ENCODE measurements around the gene B4GALNT2.
A peak's percentile ranks its signal among the peaks of the same experiment; 100 is the strongest.
"Not testable (repeated sequence)": the region's sequence is repeated elsewhere in the genome, so short reads cannot be mapped to it uniquely, and the experiment has no call there.

B4GALNT2 gene

DNA sequence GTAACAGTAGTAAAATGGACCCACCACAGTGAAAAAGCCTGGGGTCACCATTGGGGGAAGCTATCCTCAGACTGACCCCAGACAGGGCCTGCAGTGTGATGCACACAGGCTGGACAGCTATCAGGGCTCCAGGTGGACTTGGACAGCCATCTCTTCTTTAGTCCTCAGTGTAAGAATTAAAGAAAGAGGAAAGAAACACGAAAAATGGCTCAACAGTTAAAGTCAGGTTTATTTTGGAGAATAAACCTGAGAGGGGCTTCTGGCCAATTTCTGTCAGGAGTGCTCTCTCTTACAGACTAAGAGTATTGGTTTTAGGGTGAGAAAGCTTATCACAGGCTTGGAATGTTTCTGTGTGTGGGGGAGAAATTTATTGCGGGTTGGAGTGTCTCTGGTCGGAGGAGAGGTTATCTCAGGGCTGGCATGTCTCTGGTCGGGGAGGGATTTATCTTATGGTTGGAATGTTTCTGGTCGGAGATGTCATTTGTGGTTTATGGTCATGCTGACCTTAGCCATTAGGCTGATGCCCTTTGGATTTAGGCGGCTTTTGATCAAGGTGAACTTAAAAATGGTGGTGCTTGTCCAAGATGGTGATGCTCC lies 10.8 kb upstream of the B4GALNT2 start:
- no peak for DNase-seq

DNA sequence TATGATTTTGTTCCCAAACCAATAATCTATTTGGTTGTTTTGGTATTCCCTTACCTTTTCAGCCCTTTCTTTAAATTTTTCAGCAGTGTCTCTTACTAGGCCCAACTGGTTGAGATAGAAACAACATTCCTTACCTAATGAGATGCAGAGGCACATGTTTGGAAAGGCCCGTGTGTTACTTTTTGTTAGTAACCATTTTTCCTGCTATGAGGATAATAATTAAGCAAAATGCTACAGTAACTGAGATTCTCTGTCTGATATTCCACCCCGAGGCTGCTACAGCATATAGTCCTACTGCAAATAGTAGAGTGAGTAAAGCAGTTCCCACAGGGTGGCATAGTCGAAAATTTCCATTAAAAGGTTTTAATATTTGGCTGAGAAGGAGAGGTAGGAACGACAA lies 10.0 kb upstream of the B4GALNT2 start:
- no peak for DNase-seq

DNA sequence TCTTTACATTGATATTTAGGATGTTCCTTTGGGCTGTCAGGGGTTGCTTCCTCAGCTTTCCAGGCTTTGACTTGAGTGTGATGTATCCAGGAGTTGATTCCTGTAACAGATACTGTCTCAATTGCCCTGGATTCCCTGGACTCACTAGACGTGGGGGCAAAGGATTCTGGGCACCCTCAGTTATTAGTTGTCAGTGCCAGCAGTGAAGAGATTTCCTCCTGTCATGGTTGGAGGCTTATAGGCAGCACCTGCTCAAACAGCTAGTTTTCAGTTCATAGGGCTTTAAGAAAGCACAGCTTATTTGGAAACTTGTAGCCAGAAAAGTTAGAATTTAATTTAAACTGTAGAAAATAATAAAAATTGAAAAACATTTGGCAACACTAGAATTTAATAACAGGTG lies 9.5 kb upstream of the B4GALNT2 start:
- DNase-seq = no peak

DNA sequence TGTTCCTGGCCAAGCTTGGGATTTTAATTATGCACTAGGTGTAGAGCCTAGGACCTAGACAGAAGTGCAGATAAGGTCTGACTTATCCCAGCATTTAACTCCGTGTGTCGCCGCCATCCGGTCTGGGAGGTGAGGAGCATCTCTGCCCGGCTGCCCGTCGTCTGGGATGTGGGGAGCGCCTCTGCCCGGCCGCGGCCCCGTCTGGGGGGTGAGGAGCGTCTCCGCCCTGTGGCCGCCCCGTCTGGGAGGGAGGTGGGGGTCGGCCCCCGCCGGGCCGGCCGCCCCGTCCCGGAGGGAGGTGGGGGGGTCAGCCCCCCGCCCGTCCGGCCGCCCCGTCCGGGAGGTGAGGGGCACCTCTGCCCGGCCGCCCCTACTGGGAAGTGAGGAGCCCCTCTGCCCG lies 7.1 kb upstream of the B4GALNT2 start:
- DNase-seq = no peak

DNA sequence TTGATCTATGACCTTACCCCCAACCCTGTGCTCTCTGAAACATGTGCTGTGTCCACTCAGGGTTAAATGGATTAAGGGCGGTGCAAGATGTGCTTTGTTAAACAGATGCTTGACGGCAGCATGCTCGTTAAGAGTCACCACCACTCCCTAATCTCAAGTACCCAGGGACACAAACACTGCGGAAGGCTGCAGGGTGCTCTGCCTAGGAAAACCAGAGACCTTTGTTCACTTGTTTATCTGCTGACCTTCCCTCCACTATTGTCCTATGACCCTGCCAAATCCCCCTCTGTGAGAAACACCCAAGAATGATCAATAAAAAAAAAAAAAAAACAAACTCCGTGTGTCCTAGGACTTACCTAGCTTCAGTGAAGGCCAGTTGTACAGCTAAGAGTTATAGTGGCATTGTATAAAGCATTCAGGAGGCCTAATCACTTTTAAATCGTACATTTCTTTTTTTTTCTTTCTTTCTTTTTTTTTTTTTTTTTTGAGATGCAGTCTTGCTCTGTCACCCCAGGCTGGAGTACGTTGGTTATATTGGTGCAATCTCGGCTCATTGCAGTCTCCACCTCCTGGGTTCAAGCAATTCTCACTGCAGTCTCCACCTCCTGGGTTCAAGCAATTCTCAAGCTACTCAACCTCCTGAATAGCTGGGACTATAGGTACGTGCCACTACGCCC lies 6.2 kb upstream of the B4GALNT2 start:
- not testable (repeated sequence) for DNase-seq

DNA sequence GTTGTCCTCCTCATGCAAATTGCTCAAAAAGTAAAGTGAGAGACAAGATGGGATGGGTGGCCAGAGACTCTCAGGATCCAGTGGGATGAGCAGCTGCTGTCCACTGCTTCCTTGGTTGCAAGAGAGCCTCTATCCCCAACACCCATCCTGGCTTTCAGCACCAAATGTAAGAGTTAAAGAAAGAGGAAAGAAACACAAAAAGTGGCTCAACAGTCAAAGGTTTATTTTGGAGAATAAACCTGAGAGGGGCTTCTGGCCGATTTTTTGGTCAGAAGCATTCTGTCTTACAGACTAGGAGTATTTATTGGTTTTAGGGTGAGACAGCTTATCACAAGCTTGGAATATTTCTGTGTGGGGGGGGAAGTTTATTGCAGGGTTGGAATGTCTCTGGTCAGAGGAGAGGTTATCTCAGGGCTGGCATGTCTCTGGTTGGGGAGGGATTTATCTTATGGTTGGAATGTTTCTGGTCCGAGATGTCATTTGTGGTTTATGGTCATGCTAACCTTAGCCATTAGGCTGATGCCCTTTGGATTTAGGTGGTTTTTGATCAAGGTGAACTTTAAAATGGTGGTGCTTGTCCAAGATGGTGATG lies 3.1 kb upstream of the B4GALNT2 start:
- DNase-seq = not testable (repeated sequence)

DNA sequence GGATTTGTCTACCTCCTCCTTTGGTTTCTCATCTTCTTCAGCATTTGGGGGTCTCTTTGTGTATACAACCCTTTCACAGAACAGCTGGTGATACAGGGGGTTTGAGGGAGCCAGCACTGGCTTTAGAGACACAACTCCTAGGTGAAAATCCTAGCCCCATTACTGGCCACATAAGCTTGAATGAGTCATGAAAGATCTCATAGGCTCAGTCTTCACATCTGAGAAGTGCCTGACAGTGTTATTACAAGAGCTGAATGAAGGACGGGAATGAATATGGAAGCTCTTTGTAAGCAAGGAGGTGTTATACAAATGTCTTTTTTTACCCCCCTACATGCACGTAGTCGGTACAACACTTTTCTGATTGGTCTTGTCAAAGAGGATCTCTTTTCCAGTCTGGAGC lies 1.7 kb upstream of the B4GALNT2 start:
- DNase-seq = no peak

DNA sequence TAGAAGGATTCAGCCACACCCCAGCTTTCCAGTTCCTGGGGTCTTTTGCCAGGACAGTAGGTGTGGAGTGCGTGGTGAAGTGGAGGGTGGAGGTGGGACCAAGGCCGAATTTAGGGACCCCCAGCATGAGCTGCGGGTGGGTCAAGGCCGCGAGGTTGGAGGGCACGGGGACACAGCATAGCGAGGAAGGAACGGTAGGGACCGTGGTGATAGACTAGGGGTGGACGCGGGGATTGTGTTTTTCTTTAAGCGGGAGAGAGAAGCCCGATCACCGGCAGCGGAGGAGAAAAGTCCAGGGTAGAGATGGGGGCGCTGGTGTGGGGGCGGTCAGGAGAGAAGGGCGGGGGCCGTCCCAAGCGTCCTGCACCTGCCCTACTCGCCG lies 261 bp upstream of the B4GALNT2 start:
- DNase-seq = no peak

DNA sequence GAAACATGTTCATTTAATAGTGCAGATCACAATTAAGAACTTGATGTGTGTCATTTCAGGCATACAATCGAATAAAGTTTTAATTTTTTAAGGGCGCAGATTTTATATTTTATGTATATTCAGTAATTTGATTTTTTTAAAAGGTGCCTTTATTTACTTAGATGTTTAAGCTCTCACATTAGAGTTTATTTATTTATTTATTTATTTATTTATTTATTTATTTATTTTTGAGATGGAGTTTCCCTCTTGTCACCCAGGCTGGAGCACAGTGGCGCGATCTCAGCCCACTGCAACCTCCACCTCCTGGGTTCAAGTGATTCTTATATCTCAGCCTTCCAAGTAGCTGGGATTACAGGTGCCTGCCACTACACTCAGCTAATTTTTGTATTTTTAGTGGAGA lies 3.8 kb downstream of the B4GALNT2 start:
- DNase-seq = no peak

DNA sequence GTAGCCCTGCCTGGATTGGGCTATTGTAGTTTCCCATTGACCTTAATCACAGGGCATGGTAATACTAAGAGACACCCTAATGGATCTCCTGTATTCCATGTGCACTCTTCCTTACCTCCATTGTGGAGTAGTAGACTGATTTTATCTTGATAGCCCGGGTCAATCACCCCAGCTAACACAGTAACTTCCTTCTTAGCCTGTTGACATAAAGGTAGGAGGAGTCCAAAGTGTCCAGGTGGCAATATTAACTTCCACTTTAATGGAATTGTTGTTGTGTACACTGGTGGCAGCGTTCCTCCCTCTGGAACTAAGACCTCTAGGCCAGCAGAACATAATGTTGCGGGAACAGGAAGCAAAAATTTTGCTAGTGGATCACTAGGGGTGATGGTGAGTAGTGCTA lies 13.1 kb downstream of the B4GALNT2 start:
- DNase-seq = not testable (repeated sequence)

DNA sequence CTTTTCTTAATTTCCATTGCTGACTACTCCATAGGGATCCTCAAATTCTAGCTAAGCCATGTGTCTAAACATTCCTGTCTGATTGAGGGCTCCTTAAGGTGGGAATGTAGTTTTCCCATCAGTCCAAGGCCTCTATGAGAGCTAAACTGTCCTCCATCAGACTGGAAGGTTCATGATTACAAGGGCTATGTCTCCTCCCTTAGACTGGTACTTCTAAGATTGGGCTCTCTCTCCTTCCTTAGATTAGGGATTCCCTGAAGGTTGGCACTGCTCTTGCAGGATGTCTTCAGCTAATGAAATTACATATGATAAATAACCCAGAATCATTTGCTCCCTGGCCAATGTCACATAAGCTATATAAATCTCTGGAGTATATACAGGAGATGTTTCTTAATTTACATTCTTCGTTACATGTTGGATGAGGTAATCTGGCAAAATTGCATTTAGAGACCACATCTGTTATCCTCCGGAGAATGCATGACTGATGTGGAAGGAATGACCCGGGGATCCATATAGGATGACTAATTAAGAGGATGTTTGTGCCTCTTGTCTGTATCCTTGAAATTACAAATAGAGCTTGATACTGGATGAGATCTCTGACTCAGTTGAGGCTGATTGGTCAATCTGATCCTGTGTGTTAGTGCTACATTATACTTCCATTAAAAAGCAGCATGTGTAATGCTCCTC lies 14.2 kb downstream of the B4GALNT2 start:
- DNase-seq = no peak

DNA sequence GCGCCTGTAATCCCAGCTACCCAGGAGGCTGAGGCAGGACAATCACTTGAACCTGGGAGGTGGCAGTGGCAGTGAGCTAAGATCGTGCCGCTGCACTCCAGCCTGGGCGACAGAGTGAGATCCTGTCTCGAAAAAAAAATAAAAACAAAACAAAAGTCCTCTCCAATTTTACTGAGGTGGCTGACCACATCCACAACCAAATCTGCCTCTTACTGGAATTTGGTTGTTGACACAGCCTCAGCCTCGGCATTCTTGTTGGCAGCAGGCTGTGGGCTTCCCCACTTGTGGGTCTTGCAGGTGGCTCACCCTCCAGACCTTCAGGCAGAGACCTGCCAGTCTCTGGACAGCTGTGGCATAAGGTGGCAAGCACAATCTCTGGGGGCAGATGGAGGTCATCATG lies 15.6 kb downstream of the B4GALNT2 start:
- DNase-seq = no peak

DNA sequence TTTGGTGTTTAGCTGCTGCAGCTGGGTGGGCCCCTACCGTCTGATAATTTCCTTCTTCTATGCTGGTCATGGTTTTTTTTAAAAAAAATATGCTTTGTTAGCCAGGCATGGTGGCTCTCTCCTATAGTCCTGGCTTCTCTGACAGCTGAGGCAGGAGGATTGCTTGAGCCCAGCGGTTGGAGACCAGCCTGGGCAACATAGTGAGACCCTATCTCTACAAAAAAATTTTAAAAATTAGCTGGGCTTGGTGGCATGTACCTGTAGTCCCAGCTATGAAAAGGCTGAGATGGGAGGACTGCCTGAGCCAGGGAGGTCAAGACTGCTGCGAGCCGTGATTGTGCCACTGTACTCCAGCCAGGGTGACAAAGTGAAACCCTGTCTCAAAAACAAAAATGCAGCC lies 19.4 kb downstream of the B4GALNT2 start:
- DNase-seq = no peak

DNA sequence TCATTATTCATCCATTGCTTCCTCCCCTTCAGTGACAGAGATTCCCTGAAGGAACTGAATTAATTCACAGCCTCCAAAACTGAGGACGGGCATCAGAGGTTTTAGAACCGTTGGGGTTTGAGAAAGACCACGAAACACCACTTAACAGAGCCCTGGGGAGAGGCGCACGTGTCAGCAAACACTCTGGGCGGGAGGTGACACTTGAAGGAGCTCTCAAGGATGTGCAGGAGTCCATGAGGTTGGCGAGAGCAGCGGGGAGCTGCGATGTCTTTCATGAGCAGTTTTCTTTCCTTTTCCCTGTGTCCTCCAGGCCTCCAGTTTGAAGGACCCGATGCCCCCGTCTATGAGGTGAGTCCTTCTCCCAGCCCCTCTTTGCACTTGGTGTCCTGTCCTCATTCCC lies 23.7 kb downstream of the B4GALNT2 start:
- no peak for DNase-seq

DNA sequence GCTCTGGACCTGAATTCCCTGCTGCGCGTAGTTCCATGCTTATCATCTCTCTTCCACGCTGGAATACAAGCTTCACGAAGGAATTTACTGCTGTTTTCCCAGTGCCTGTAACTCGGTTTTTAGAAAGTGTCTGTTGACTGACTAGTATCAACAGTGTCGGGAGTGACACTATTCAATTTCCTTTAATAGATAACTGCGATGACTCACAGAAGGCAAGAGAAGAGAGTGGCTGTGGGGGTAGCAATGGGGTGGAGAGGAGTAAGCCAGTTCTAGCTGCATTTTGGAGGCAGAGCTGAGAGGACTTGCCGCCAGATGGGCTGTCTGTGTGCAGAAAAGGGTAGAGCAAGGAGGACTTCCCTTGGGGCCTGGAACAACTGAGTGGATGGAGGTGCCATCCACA lies 25.2 kb downstream of the B4GALNT2 start:
- no peak for DNase-seq

DNA sequence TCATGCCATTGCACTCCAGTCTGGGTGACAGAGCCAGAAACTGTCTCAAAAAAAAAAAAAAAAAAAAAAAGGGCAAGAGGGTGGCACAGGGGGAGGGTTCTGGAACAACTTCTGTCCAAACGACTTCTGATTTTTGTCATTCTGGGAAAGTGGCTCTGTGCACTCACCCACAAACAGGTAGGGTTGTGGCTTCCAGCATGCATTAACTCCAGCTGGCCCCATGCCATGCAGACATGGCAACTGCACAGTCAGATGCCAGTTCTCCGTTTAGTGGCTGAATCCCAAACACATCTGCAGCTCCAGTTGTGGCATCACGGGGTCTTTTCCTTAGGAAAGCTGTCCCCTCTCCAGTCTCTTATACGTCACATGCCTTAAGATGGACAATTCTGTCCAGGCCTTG lies 30.3 kb downstream of the B4GALNT2 start:
- no peak for DNase-seq

DNA sequence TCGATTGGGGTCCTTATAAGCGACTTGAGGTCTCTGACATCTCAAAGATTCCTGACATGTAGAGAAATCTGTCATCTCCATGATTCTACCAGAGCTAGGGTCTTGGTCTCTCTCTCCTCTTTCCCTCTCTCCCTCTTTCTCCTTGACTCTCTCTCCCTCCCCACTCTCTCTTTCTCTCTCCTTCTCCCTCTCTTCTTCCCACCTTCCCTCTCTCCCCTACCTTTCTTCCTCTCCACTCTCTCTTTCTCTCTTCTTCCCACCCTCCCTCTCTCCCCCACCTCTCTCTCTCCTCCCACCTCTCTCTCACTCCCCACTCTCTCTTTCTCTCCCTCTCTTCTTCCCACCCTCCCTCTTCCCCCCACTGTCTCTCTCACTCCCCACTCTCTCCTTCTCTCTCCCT lies 32.6 kb downstream of the B4GALNT2 start:
- no peak for DNase-seq

DNA sequence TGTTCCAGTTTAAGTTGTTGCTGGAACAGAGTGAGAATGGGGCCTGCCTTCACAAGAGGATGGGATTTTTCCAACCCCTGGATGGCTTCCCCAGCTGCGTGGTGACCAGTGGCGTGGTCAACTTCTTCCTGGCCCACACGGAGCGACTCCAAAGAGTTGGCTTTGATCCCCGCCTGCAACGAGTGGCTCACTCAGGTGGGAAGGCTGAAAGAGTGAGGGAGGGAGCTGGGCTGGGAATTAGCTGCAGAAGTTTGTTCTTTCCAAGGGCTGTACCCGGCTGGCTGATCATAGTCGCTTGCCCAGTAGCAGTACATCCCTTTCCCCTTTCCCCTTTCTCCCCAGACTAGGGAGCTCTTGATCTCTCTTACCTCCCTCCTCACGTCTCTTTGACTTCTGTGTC lies 36.1 kb downstream of the B4GALNT2 start:
- DNase-seq = no peak

DNA sequence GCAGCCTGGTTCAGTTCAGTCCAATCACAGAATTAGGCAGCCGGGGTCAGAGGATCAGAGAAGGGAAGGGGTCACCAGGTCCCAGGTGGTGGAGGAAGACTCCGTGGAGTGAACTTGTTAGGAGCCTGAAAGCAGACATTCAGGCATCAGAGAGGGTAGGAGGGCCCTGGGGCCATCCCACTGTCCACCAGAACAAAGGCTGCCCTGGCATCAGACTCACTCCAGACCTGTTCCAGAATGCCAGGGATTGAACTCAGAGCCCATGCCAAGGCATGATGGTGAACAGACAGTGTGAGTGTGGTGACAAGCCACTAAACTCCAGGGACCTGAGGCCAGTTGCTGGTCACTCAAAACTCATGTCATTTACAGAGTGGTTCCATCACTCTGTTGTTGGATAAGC lies 37.6 kb downstream of the B4GALNT2 start:
- no peak for DNase-seq

DNA sequence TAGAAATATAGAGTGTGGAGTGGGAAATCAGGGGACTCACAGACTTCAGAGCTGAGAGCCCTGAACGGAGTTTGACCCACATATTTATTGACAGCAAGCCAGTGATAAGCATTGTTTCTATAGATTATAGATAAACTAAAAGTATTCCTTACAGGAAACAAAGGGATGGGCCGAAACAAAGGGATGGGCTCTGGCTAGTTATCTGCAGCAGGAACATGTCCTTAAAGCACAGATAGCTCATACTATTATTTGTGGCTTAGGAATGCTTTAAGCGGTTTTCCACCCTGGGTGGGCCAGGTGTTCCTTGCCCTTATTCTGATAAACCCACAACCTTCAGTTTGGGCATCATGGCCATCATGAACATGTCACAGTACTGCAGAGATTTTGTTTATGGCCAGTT lies 38.1 kb downstream of the B4GALNT2 start:
- DNase-seq = not testable (repeated sequence)

DNA sequence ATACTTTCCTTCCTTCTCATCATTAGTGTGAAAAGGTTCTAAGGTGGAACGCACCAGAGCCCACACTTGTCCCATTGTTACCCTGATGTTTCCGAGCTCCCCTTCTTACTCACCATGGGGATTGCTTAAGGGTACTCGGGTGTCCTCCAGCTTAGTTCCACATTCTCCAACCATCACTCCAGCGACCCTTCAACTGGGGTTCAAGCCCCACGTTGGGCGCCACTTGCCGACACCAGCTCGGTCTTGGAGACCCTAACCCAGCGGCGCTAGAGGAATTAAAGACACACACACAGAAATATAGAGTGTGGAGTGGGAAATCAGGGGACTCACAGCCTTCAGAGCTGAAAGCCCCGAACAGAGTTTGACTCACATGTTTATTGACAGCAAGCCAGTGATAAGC lies 43.4 kb downstream of the B4GALNT2 start:
- not testable (repeated sequence) for DNase-seq

DNA sequence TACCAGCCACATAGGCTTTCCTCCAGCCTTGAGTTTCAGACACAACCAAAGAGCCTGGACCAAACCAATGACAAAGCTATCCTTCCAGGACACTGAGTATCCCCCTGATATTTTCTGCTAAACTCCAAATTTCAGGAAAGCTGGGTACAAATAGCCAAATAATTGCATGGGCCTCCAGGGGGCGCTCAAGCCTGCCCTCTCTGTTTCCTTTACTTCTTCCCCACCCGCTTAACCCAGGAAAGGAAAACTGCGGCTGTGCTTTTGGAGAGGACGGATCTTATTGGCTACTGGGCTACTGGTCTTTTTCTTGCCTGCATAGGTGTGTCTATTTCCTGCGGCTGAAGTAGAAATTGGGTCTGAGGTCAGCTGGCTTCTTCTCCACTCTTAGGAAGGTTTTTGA lies 47.7 kb downstream of the B4GALNT2 start:
- DNase-seq = peak; percentile 49

DNA sequence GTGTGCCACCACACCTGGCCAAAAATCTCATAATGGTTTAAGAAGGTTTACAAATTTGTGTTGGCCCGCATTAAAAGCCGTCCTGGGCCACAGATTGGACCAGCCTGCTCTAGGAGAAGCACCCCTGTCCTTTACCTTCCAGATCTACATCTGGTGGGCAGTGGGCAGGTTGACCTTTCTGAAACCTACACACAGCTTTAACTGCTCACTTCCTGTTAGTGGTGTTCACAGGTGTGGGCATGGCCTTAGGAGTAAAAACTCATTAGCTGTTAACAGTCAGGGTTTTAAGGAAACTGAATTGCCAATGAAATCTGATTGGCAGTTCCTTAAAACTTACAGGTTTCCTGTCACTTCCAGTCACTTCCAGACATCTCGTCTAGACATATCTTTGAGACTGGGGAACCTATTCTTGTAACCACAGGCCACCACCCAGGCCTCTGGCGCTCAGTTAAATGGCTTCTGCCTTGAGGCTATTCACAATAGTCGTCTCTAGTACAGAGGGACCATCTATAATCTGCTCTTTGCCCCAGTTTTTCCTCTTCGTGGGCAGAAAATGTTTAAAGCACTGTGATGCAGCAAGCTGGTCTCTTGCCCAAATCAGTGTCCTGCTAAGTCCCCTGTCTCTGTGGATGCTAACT lies 48.5 kb downstream of the B4GALNT2 start:
- DNase-seq = no peak

DNA sequence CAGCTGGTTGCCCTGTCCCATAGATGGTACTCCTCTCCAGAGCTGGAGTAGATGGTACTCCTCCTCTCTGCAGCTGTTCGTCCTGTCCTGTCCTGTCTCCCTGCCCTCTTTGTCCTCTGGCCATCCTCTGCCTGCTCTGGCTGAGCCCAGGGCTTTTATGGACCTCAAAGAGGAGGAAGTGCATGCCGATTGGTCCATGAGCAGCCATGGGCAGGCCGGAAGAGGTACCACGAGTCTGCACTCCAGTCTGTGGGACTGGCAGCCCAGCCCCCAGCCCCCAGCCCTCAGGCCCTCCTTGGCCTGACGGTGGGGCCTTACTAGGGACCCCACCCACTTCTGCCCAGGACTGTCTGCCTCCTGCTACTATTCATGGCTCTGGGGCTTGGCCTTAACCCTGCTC lies 50.8 kb downstream of the B4GALNT2 start:
- no peak for DNase-seq
